GM08714 (cell line): ENCODE measurements around the gene NXNL1.
A peak's percentile ranks its signal among the peaks of the same experiment; 100 is the strongest.

ENCODE experiments used
- H3K4me3 ChIP-seq: fragments of 200-500 bp; sonication (Bioruptor generic); 2 replicates; pipeline ENCODE4 v1.5.1; 2014; ENCODE audit warnings: mild to moderate bottlenecking, low read length, inconsistent platforms
- ZNF274 ChIP-seq: IDR thresholded peaks from 2 replicates; pipeline ENCODE4 v1.6.1; 2012; ENCODE audit warnings: mild to moderate bottlenecking, low read depth, low read length

Gene NXNL1

DNA sequence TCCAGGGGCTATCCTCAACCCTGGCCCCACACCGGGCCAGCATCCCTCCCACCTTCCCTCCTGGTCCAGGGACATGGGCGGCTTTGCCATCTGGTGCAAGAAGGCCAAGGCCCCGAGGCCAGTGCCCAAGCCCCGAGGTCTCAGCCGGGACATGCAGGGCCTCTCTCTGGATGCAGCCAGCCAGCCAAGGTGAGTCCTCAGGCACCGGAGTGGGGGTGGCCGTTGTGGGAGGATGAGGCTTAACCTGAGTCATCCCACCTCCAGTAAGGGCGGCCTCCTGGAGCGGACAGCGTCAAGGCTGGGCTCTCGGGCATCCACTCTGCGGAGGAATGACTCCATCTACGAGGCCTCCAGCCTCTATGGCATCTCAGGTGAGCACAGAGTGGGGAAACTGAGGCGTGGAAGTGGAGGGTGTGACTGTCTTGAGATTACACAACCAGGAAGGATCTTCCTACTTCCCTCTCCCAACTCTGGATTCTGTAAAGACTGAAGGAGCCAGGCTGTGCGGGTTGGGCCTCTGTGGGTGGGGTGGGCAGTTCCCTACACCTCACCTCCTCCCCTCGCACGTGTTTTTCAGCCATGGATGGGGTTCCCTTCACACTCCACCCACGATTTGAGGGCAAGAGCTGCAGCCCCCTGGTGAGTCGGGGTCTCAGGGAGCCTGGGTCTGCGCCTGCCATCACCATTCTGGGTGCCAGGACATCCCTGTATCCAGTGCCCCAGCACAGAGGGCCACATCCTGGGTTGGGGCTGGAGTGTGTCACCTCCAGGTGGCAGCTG is 37.1 kb downstream of the NXNL1 start:
- TF ChIP-seq ZNF274 = no peak
- no peak overlapping the region for H3K4me3 ChIP-seq

DNA sequence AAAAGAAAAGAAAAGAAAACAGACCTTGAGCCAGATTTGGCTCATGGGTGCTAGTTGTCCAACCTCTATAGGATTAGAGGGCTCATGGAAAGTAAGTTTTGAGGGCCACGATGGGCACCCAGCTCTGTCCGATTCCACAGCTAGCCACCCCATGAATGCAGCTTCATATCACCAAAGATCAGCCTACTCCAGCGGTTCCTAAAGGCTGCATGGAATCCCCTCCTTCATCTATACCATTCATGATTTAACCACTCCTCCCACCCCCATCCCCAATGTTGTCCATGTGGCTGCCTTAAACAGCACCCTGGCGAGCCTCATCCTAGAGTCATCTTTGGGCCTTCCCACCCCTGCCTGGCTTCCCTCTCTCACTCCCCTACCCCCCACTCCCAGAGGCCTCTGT is 38.8 kb downstream of the NXNL1 start:
- H3K4me3 ChIP-seq = no peak overlapping the region
- TF ChIP-seq ZNF274 = no peak

DNA sequence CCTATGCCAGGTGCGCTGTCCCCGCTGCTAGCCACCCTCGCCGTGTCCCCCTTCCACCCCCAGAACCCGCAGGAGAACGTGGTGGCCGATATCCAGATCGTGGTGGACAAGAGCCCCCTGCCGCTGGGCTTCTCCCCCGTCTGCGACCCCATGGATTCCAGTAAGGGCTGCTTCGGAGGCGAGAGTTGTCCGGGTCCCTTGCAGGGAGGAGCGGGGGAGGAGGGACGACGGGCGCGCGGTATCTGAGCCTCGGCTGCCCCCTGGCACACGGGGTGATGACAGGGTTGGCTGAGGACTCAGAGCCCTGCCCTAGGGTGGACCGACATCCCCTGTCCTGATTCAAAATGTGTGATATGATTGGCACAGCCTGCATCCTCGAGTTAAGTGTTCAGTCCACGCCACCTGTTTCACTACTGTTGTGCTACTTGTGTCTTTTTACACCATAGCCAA is 40.2 kb downstream of the NXNL1 start:
- TF ChIP-seq ZNF274 = no peak
- peak overlapping the region; percentile 62 for H3K4me3 ChIP-seq

DNA sequence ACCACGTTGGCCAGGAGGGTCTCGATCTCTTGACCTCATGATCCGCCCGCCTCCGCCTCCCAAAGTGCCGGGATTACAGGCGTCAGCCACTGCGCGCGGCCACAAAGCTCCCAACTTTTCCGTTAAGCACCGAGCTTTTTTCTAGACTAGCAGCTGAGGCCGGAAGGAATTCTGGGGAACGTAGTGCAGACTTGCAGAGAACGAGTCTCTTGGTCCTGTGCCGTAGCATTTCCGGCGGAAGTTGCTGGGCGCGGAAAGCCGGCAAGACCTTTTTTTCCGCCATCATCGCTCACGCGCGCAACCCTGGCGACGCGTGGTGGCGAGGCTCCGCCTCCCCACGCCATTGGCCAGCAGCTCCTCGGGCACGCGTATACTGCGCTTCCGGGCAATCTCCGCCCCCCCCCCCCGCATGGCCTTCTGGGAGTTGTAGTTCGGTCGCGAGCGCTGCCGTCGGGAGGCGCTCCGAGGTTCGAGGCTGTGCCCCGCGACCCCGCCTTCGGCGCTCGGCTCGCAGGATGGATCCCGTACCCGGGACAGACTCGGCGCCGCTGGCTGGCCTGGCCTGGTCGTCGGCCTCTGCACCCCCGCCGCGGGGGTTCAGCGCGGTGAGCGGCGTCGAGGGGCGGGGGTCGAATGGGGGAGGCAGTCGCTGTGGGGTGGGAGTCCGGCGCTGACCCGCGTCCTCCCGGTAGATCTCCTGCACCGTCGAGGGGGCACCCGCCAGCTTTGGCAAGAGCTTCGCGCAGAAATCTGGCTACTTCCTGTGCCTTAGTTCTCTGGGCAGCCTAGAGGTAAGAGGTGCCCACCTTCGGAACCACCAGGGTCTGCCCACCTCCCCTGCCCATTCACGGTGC is 40.9 kb downstream of the NXNL1 start, which contains the start of gene MVB12A:
TSS of gene MVB12A (plus strand) at position 427 of the 854 bp plus-strand sequence. CDS start at position 516, 89 bp downstream.
- TF ChIP-seq ZNF274 = no peak
- H3K4me3 ChIP-seq = peak within 1 kb of the TSS; percentile 75

DNA sequence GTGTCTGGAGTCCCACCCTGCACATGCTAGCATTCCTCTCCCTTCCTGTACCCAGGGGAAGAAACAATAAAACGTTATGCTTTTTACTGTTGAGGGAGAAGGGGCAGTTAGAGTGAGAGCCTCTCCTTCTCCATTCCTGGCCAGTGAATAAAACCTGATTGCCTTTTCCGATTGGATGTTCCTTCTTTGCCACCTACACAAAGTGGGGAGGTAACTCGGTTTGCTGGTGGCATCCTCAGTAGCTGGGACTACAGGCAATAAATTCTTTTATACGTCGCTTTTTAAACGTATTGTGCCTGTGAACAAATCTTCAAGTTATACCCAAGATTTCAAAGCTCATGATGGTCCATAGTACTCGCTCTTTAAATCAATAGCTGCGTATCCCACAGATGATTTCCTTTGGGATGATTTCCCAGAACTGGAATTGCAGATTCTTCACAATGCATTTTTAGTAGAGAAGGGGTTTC is 41.5 kb downstream of the NXNL1 start:
- TF ChIP-seq ZNF274 = no peak
- H3K4me3 ChIP-seq = peak overlapping the region; percentile 75

DNA sequence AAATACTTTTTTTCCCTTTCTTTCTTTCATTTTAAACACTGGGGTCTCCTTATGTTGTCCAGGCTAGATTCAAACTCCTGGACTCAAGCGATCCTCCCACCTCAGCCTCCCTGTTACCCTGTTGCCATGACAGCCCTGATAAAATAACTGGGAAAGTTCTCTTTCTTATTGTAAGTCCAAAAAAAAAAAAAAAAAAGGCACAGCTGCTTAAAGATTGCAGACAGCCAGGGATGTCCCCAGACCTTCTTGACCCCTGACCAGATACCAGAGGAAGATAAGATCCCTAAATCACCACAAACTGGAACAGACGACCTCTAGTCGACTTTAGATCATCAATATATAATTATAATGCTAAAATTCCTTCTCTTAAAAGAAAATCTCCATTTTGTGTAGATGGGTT is 42.0 kb downstream of the NXNL1 start:
- H3K4me3 ChIP-seq = peak overlapping the region; percentile 75
- no peak for TF ChIP-seq ZNF274

DNA sequence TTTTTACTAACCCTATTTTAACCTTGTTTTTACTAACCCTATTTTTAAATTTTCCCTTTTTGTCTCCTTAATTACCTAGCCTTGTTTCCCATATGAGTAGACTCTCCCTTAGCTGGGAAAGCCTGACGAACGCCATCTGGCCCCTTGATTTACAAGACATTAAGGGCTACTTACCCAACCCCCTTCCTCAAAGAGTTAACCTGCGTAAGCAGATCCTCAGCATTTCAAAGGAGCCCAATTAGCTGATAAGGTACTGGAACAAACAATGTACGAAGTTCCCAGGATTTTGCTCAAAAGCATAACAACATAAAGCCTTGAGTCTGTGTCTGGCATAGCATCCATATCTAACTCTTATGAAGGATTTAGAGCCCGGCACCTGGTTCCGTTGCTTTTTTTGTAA is 45.6 kb downstream of the NXNL1 start:
- no peak overlapping the region for H3K4me3 ChIP-seq
- no peak for TF ChIP-seq ZNF274

DNA sequence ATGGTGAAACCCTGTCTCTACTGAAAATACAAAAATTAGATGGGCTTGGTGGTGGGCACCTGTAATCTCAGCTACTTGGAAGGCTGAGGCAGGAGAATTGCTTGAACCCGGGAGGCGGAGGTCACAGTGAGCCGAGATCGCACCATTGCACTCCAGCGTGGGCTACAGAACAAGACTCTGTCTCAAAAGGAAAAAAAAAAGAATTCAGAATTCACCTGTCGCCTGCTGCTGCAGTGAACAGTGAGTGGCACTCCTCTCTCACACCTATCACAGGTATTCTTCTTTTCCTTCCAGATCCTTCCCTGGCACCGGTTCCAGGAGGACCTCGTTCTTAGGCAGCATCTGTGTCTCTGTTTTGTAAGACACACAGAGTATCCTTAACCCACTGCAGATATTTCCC is 46.6 kb downstream of the NXNL1 start:
- no peak overlapping the region for H3K4me3 ChIP-seq
- no peak for TF ChIP-seq ZNF274

DNA sequence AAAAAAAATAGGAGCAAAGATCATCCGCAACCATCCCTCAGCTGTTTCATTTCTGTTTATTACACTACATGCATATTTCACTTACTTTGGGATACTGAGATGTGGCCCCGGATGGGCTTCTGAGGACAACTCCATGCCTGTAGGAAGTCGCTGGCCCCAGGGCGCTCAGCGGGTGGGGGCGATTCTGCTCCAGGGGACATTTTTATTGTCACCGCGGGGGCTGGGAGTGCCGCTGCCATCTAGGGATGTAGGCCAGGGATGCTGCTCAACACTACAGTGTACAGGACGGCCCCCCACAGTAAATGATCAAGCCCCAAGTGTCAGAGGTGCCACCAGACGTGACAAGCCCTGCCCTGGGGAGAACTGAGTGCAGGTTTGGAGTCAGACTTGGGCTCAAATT is 48.9 kb downstream of the NXNL1 start:
- TF ChIP-seq ZNF274 = no peak

DNA sequence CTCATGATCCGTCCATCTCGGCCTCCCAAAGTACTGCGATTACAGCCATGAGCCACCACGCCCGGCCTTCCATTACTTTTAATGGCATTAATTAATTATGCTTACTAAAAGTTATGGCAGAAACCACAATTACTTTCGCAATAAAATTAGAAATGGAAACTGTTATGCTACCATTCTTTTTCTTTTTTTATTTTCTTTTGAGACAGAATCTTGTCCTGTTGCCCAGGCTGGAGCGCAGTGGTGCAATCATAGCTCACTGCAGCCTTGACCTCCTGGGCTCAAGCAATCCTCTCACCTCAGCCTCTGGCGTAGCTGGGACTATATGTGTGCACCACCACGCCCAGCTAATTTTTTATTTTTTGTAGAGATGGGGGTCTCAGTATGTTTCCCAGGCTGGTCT is 50.7 kb downstream of the NXNL1 start:
- no peak for TF ChIP-seq ZNF274
- H3K4me3 ChIP-seq = no peak overlapping the region

More for the DNA sequence above, 48.9 kb downstream of the NXNL1 start:
- no peak overlapping the region for H3K4me3 ChIP-seq

DNA sequence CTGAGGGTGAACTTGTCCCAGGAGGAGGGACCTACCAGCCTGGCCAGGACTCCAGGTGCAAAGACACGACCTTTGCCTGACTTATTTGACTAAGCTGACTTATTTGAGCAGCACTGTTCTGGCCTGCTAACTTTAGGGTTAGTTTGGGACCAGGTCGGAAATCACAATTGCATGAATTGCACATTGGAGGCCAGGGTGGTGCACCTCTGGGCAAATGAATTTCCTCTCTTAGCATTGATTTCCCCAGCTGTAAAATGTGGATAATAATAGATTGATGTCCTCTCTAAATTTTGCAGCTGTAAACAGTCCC is 53.9 kb downstream of the NXNL1 start:
- peak overlapping the region; percentile 84 for H3K4me3 ChIP-seq
- TF ChIP-seq ZNF274 = no peak

DNA sequence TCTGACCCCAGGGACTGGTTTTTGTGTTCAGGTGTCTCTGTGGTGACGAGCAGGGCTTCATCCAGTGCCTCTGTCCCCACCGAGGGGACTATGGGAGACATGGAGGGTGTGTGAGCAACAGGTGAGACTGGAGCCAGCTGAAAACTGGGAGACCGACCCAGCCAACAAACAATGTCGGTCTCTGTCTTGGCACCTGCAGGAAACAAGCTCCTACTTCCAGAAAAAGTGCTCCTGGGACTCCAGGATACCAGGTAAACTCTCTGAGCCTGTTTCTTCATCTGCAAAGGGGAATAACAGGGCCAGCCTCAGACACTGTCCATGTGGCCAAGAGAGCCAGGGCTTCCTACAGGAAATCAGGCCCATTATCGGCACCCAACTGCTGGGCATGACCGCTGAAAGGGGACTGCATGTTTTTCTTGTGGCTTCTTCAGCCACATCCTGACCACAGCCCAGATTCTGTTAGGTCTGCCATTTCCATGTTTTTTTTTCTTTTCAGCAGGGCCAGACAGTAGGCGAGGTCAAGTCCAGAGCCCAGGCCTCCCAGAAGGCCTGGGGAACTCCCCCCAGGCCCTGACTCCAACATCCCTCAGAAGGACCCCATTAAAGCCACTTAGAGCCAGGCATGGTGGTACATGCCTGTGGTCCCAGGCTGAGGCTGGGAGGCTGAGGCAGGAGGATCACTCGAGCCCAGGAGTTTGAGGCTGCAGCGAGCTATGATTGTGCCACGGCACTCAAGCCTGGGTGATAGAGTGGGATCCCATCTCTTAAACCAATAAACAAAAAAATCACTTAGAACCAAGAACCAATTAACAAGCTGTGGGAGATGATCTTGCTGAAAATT is 54.5 kb downstream of the NXNL1 start:
- TF ChIP-seq ZNF274 = no peak
- H3K4me3 ChIP-seq = peak overlapping the region; percentile 84
